ENCODE results near the gene DVL1. TPM values are rescaled to one million over a fixed set of nuclear protein-coding genes. Genes with fewer than 3 reads are reported as not detected.

Gene DVL1
- total RNA-seq, 1 donor from 2014 or later, result 66.0 TPM

DNA sequence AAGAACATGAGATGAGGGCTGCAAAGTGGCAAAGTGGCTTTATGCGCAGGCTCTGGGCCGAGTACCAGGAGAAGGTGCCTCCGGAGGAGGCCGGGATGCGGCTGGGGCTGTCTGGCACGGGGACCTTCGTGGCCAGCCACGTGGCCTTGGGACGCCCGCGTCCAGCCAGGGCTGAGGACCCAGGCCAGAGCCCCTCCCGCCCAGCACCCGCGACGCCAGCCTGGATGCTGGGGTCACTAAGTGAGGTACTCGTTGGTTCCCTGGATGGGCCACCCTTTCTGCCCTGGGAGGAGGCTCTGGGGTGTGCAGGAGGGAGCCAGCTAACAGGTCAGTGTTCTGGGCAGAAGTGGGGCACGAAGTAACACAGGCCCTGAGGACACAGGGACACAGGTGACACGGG lies 56.4 kb downstream of the DVL1 start:
- H3K4me3 ChIP-seq, result no peak overlapping the region
- TF ChIP-seq, protein P1, sequence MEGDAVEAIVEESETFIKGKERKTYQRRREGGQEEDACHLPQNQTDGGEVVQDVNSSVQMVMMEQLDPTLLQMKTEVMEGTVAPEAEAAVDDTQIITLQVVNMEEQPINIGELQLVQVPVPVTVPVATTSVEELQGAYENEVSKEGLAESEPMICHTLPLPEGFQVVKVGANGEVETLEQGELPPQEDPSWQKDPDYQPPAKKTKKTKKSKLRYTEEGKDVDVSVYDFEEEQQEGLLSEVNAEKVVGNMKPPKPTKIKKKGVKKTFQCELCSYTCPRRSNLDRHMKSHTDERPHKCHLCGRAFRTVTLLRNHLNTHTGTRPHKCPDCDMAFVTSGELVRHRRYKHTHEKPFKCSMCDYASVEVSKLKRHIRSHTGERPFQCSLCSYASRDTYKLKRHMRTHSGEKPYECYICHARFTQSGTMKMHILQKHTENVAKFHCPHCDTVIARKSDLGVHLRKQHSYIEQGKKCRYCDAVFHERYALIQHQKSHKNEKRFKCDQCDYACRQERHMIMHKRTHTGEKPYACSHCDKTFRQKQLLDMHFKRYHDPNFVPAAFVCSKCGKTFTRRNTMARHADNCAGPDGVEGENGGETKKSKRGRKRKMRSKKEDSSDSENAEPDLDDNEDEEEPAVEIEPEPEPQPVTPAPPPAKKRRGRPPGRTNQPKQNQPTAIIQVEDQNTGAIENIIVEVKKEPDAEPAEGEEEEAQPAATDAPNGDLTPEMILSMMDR (IDR thresholded peaks at IDR 0.05), result no peak
- ATAC-seq (no peak), DNase-seq (no peak)
- no peaks in the 10 kb centered on the region for H3K27me3 ChIP-seq
- H3K27ac ChIP-seq, result no peak overlapping the region
- intact Hi-C loops (cut with DNase I), result no loop called here
- no peaks in the 10 kb centered on the region for H3K9me3 ChIP-seq
- no peaks in the 10 kb centered on the region for H3K4me1 ChIP-seq
- no peaks in the 10 kb centered on the region for H3K36me3 ChIP-seq

DNA sequence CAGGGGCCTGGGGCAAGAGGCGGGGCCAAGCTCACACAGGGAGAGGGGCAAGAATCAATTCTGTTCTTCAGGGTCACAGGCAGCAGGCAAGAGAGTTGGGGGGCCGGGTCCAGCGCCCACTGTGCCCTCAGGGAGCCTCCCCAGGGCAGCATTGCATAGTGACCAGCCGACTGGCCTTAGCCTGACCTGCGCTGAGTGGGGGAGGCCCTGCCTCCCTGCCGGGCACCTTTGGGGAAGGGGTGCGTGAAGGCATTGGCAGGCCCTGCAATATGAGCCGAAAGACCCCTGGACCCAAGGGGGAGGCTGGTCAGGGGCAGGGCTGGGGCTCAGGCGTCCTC lies 56.8 kb downstream of the DVL1 start:
- ATAC-seq (no peak), DNase-seq (no peak)
- TF ChIP-seq, protein P1 (IDR thresholded peaks at IDR 0.05), result no peak
- H3K4me3 ChIP-seq, result no peak overlapping the region
- H3K4me1 ChIP-seq, result no peaks in the 10 kb centered on the region
- no peaks in the 10 kb centered on the region for H3K9me3 ChIP-seq
- H3K36me3 ChIP-seq, result no peaks in the 10 kb centered on the region
- intact Hi-C loops (cut with DNase I), result no loop called here
- no peak overlapping the region for H3K27ac ChIP-seq
- no peaks in the 10 kb centered on the region for H3K27me3 ChIP-seq

DNA sequence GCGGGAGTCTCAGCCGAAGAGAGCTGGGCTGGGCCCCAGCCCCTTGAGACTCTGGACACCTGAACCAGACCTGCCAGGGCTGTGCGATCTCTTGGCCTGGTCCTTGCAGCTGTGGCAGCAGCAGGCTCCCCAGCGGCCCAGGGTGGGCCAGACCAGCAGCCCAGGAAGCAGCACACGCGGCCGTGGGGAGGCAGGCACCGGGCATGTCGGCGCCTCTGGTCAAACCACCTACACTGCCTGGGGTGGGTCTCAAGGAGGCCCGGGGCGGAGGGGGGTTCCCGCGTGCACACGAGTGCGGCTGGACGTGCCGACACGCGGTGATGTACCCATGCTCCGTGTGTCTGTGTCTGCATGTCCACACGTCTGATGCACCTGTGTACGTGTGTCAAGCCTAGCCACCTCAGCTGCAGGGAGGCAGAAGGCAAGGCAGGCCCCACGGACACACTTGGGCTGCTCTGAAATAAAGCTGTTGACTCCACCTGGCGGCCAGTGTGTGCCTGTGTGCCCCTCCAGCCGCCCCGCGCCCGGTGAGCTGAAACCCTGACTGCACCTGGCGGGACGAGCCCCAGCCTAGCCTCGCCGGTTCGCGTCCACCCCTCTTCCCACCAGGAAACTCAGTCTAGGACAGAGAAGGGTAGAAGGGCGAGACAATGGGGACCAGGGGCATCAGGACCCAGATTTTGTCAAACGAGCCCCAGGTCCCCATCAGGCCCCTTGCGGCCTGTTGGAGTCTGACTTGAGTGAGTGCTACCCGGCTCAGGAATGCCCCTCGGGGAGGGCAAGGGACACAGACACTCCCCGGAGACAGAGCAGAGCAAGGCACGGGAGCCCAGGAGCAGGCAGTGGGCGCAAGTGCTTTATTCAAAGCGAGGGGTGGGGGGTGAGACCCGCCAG lies 57.4 kb downstream of the DVL1 start:
- DNase-seq, result peak; percentile 82
- H3K9me3 ChIP-seq, result no peaks in the 10 kb centered on the region
- no peak overlapping the region for H3K4me3 ChIP-seq
- H3K4me1 ChIP-seq, result no peaks in the 10 kb centered on the region
- intact Hi-C loops (cut with DNase I), result no loop called here
- H3K36me3 ChIP-seq, result no peaks in the 10 kb centered on the region
- TF ChIP-seq, protein P1 (IDR thresholded peaks at IDR 0.05), result peak; percentile 63
- peaks cover 4% of the 10 kb centered on the region for H3K27me3 ChIP-seq
- peak; percentile 72 for ATAC-seq
- no peak overlapping the region for H3K27ac ChIP-seq

DNA sequence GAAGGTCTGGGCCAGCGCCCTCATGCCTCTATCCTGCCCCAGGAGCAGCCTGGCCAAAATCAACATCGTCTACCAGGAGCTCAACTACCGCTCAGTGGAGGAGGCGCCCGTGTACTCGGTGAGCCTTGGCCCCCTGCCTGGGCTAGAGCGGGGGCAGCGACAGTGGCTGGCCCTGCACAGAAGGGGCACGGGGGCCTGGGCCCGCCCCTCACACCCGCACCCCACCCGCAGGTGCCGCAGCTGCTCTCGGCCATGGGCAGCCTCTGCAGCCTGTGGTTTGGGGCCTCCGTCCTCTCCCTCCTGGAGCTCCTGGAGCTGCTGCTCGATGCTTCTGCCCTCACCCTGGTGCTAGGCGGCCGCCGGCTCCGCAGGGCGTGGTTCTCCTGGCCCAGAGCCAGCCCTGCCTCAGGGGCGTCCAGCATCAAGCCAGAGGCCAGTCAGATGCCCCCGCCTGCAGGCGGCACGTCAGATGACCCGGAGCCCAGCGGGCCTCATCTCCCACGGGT lies 58.1 kb downstream of the DVL1 start:
- Histone ChIP-seq H3K9me3 (no peaks in the 10 kb centered on the region), H3K27ac (no peak overlapping the region), H3K27me3 (peaks cover 10% of the 10 kb centered on the region), H3K36me3 (no peaks in the 10 kb centered on the region), H3K4me3 (no peak overlapping the region), H3K4me1 (no peaks in the 10 kb centered on the region)
- DNase-seq (no peak), ATAC-seq (no peak)
- TF ChIP-seq, protein P1 (IDR thresholded peaks at IDR 0.05), result no peak
- intact Hi-C loops (cut with DNase I), result no loop called here

DNA sequence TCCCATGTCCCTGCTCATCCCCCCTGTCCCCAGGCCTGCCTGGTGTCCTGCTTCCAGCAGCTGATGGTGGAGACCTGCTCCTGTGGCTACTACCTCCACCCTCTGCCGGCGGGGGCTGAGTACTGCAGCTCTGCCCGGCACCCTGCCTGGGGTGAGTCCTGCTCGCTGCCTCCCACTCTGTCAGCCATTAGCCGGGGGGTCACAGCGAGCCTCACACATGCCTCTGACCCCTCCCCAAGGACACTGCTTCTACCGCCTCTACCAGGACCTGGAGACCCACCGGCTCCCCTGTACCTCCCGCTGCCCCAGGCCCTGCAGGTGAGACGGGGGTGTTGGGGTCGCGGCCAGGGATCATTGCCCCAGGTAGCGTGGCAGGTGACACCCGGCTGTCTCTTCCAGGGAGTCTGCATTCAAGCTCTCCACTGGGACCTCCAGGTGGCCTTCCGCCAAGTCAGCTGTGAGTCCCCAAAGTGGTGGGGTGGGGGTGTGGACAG lies 58.9 kb downstream of the DVL1 start:
- peak; percentile 83 for DNase-seq
- no peaks in the 10 kb centered on the region for H3K4me1 ChIP-seq
- intact Hi-C loops (cut with DNase I), result no loop called here
- H3K27ac ChIP-seq, result no peak overlapping the region
- no peaks in the 10 kb centered on the region for H3K36me3 ChIP-seq
- H3K9me3 ChIP-seq, result no peaks in the 10 kb centered on the region
- TF ChIP-seq, protein P1 (IDR thresholded peaks at IDR 0.05), result peak; percentile 59
- no peak overlapping the region for H3K4me3 ChIP-seq
- peaks cover 14% of the 10 kb centered on the region for H3K27me3 ChIP-seq
- ATAC-seq, result peak; percentile 63

Measured in upper lobe of right lung (tissue), 1 donor.